IMR-90 (cell line): ENCODE results near the gene TALDO1. TPM values are rescaled to one million over a fixed set of nuclear protein-coding genes. Genes with fewer than 3 reads are reported as not detected.

Experiments used
- ATAC-seq: fragments of 200-7000 bp; cut with Tn5 transposase; 2 replicates; pipeline ENCODE4 v1.9.1; 2020; ENCODE audit warnings: low read depth, mild to moderate bottlenecking, moderate library complexity
- BruUV-seq: library from RNA; stranded (reverse); fragments of 400-500 nt; replicated peaks from 2 replicates; lab custom pipeline; 2021; lab: Mats Ljungman, UMichigan
- CTCF ChIA-PET: fragments of 300-600 bp; formaldehyde crosslinking; extraction: SDS; loops from one replicate; lab custom pipeline; 2021; ENCODE audit warnings: antibody characterized with exemption; lab: Yijun Ruan, JAX
- POLR2A ChIA-PET: fragments of 300-600 bp; sonication (Branson Sonifier 250); formaldehyde crosslinking; loops from one replicate; lab custom pipeline; 2022; ENCODE audit warnings: antibody characterized with exemption; ENCODE audit not compliant: unreplicated experiment; lab: Charles Lee
- DNase-seq: peaks from one replicate; pipeline ENCODE4 v3.0.0; 2013
- H2AFZ ChIP-seq: replicated peaks from 2 replicates; pipeline ENCODE3; 2013; ENCODE audit warnings: low read length, mild to moderate bottlenecking; ENCODE audit not compliant: poor library complexity
- H2AK5ac ChIP-seq: 2 replicates; pipeline ENCODE4 v1.6.1; 2013; ENCODE audit warnings: low read depth, low read length, inconsistent platforms
- H2AK9ac ChIP-seq: replicated peaks from 2 replicates; pipeline ENCODE3; 2013; ENCODE audit warnings: mild to moderate bottlenecking, low read depth, low read length, moderate library complexity; ENCODE audit not compliant: poor library complexity
- H2BK120ac ChIP-seq: 2 replicates; pipeline ENCODE4 v1.6.1; 2013; ENCODE audit warnings: low read depth, low read length, inconsistent platforms
- H2BK15ac ChIP-seq: 3 replicates; pipeline ENCODE4 v1.6.1; 2013; ENCODE audit warnings: low read depth, low read length, inconsistent platforms
- H2BK20ac ChIP-seq: 2 replicates; pipeline ENCODE4 v1.6.1; 2013; ENCODE audit warnings: low read depth, mild to moderate bottlenecking, inconsistent platforms, low read length, moderate library complexity
- H2BK5ac ChIP-seq: 2 replicates; pipeline ENCODE4 v1.6.1; 2013; ENCODE audit warnings: mild to moderate bottlenecking, low read depth, low read length, inconsistent platforms; ENCODE audit not compliant: poor library complexity, severe bottlenecking
- H3K14ac ChIP-seq: replicated peaks from 2 replicates; pipeline ENCODE4 v1.6.1; 2013; ENCODE audit warnings: low read depth, low read length, inconsistent platforms
- H3K18ac ChIP-seq: 2 replicates; pipeline ENCODE4 v1.6.1; 2013; ENCODE audit warnings: low read depth, low read length, control low read depth
- H3K23ac ChIP-seq: 2 replicates; pipeline ENCODE4 v1.6.1; 2013; ENCODE audit warnings: low read depth, low read length, inconsistent platforms
- H3K27ac ChIP-seq: 2 replicates; pipeline ENCODE4 v1.5.1; 2013; ENCODE audit warnings: mild to moderate bottlenecking, control low read depth, low read length; ENCODE audit not compliant: insufficient read depth
- H3K27me3 ChIP-seq: 2 replicates; pipeline ENCODE4 v1.6.1; 2013; ENCODE audit warnings: low read length; ENCODE audit not compliant: control insufficient read depth, insufficient read depth
- H3K36me3 ChIP-seq: 2 replicates; pipeline ENCODE4 v1.6.1; 2013; ENCODE audit warnings: low read length, mixed read lengths; ENCODE audit not compliant: control insufficient read depth, insufficient read depth
- H3K4ac ChIP-seq: 2 replicates; pipeline ENCODE4 v1.6.1; 2013; ENCODE audit warnings: low read depth, low read length, inconsistent platforms
- H3K4me1 ChIP-seq: 2 replicates; pipeline ENCODE4 v1.6.1; 2013; ENCODE audit warnings: low read length, mixed read lengths; ENCODE audit not compliant: control insufficient read depth, insufficient read depth
- H3K4me2 ChIP-seq: 2 replicates; pipeline ENCODE4 v1.6.1; 2013; ENCODE audit warnings: low read depth, mild to moderate bottlenecking, control low read depth, low read length, moderate library complexity
- H3K4me3 ChIP-seq: 2 replicates; pipeline ENCODE4 v1.5.1; 2013; ENCODE audit warnings: low read depth, mild to moderate bottlenecking, control low read depth, low read length, moderate library complexity; ENCODE audit not compliant: insufficient read depth
- H3K56ac ChIP-seq: 2 replicates; pipeline ENCODE4 v1.6.1; 2013; ENCODE audit warnings: low read length, inconsistent platforms; ENCODE audit not compliant: insufficient read depth; ENCODE audit errors: extremely low read depth
- H3K79me1 ChIP-seq, 2 experiments: 2 replicates each; pipeline ENCODE4 v1.6.1; 2013; ENCODE audit warnings: low read length in 2 of 2, inconsistent platforms in 1 of 2, low read depth in 1 of 2
- H3K9ac ChIP-seq: 2 replicates; pipeline ENCODE4 v1.6.1; 2013; ENCODE audit warnings: low read depth, low read length, control low read depth
- H3K9me1 ChIP-seq: 2 replicates; pipeline ENCODE4 v1.6.1; 2013; ENCODE audit warnings: low read length, inconsistent platforms; ENCODE audit not compliant: insufficient read depth
- H3K9me3 ChIP-seq: 2 replicates; pipeline ENCODE4 v1.6.1; 2013; ENCODE audit warnings: low read length; ENCODE audit not compliant: control insufficient read depth, insufficient read depth
- H4K20me1 ChIP-seq: 2 replicates; pipeline ENCODE4 v1.6.1; 2013; ENCODE audit warnings: low read length, inconsistent platforms; ENCODE audit not compliant: insufficient read depth
- H4K5ac ChIP-seq: 2 replicates; pipeline ENCODE4 v1.6.1; 2013; ENCODE audit warnings: mild to moderate bottlenecking, low read depth, low read length, control low read depth
- H4K8ac ChIP-seq, 2 experiments: 2 replicates each; pipeline ENCODE4 v1.6.1; 2013; ENCODE audit warnings: low read depth in 2 of 2, low read length in 2 of 2, control low read depth in 1 of 2, inconsistent platforms in 1 of 2
- H4K91ac ChIP-seq: 2 replicates; pipeline ENCODE4 v1.6.1; 2013; ENCODE audit warnings: low read depth, low read length, inconsistent platforms; ENCODE audit not compliant: insufficient read depth
- MAZ ChIP-seq: IDR thresholded peaks from 2 replicates; pipeline ENCODE4 v1.6.1; 2012; ENCODE audit warnings: low read depth, mild to moderate bottlenecking, low read length, improper control_type of control experiment, moderate library complexity, borderline replicate concordance
- MXI1 ChIP-seq: IDR thresholded peaks from 2 replicates; pipeline ENCODE4 v1.6.1; 2012; ENCODE audit warnings: low read depth, mild to moderate bottlenecking, low read length, moderate library complexity, borderline replicate concordance
- RCOR1 ChIP-seq: IDR thresholded peaks from 2 replicates; pipeline ENCODE4 v1.6.1; 2012; ENCODE audit warnings: mild to moderate bottlenecking, low read length, improper control_type of control experiment; ENCODE audit not compliant: insufficient replicate concordance
- WGBS, 2 experiments: methylation state at CpG; one replicate each; pipeline versions ENCODE4 v1.1.5 to v1.1.7; 2013; ENCODE audit warnings: missing lambda C conversion rate in 2 of 2; ENCODE audit not compliant: insufficient read length in 1 of 2; ENCODE audit errors: extremely low coverage in 2 of 2; 5-methylcytosine and 5-hydroxymethylcytosine counted together
- dilution Hi-C: fragments of 300-500 bp; cut with HindIII; formaldehyde crosslinking; loops from one replicate; pipeline ENCODE4 v1.14.3; 2018; ENCODE audit warnings: low sequenced_read_pairs; ENCODE audit not compliant: unreplicated experiment
- in situ Hi-C: fragments of 300-500 bp; cut with MboI; formaldehyde crosslinking; loops from 3 replicates; pipeline ENCODE4 v1.14.3; 2019; ENCODE audit warnings: low sequenced_read_pairs, inconsistent platforms, mixed read lengths
- intact Hi-C: fragments of 100-400 bp; cut with micrococcal nuclease; formaldehyde crosslinking; loops from 2 replicates; pipeline ENCODE4 v1.10.0; 2022
- polyA plus RNA-seq, 3 experiments: library from polyadenylated mRNA; depleted of rRNA; stranded (reverse); fragments of >200 nt; gene quantifications; 2 replicates each; pipeline ENCODE4 v1.2.3, GENCODE V29; 2012; ENCODE audit warnings: low replicate concordance in 1 of 3
- total RNA-seq: library from RNA; depleted of rRNA; stranded (reverse); fragments of >200 nt; gene quantifications from 2 replicates; pipeline ENCODE4 v1.2.3, GENCODE V29; 2012

The TALDO1 gene
- total and polyA plus RNA-seq, 2 of the 4 experiments (the other 2 are of a cell fraction) = 147 to 210 TPM

DNA sequence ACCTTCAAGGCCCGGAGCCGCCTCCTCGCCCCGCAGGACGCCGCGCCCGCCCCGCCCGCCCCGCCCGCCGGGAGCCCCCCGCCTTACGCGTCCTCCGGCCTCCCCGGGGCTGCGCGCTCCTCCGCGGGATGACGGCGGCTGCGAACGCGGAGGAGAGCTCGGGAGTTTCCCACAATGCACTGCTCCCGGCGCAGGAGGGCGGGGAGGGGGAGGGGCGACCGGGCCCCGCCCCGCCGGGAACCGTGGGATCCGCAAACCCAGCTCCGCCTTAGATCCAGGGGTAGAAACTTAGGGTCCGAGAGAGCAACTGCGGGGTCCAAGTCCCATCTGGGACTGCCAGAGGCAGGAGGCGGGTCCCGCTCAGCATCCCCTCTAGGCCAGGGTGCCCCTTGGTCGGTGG lies 42.7 kb downstream of the TALDO1 start, which contains the start of gene CEND1:
Gene CEND1 (minus strand): TSS at position 148 of the 400 bp plus-strand sequence. CDS start 1,514 bp downstream, outside the sequence.
- no peak within 1 kb of the TSS for H3K14ac ChIP-seq
- no peak within 1 kb of the TSS for H3K56ac ChIP-seq
- dilution Hi-C loops (no loop called here), in situ Hi-C loops (no loop called here), intact Hi-C loops (no loop called here)
- H2BK5ac ChIP-seq = no peak within 1 kb of the TSS
- peaks cover 23% of the 10 kb centered on the region; the same call in 1 of the 2 replicates for H3K36me3 ChIP-seq
- no peak for TF ChIP-seq MXI1
- TF ChIP-seq RCOR1 = peak; percentile 65
- peak; percentile 57; the same call in 1 of the 2 replicates for TF ChIP-seq MAZ
- no peak within 1 kb of the TSS for H4K5ac ChIP-seq
- H3K4ac ChIP-seq = no peak within 1 kb of the TSS
- peak within 1 kb of the TSS; percentile 67 for H2AK9ac ChIP-seq
- H2BK120ac ChIP-seq = no peak within 1 kb of the TSS
- DNase-seq (peak; percentile 54), ATAC-seq (peak; percentile 74)
- WGBS, 2 experiments = 0% methylated on average over 1 of the region's 44 CpGs; no CpG with 5 or more reads in 1 of the 2 experiments
- H2BK15ac ChIP-seq = no peak within 1 kb of the TSS
- H3K9ac ChIP-seq = no peak within 1 kb of the TSS
- BruUV-seq = no TSS peak
- peak within 1 kb of the TSS; percentile 66; the same call in 1 of the 2 replicates for H3K4me2 ChIP-seq
- H3K9me1 ChIP-seq = 0 out of 2 replicates have a peak, but pooled peaks cover 3% of the 10 kb centered on the region
- H3K79me1 ChIP-seq = peaks cover 0 to 12% of the 10 kb centered on the region in 2 experiments; a peak in 2 of 4 replicates
- no peaks in the 10 kb centered on the region for H3K27me3 ChIP-seq
- H3K4me3 ChIP-seq = no peak within 1 kb of the TSS; the same call in 1 of the 2 replicates
- H4K91ac ChIP-seq = no peak within 1 kb of the TSS
- H2AK5ac ChIP-seq = peak within 1 kb of the TSS; percentile 16
- H4K8ac ChIP-seq = no peak within 1 kb of the TSS; a peak in 1 of 4 replicates
- no peak within 1 kb of the TSS for H3K18ac ChIP-seq
- no peaks in the 10 kb centered on the region; the same call in 1 of the 2 replicates for H4K20me1 ChIP-seq
- H3K27ac ChIP-seq = no peak within 1 kb of the TSS
- ChIA-PET CTCF (no interaction called here), POLR2A (interaction anchor here (0.6 kb wide), 1 partner anchor 54 kb away, joined by 3 read pairs; no protein-coding TSS in a partner anchor)
- no peak within 1 kb of the TSS for H3K23ac ChIP-seq
- H2AFZ ChIP-seq = peak within 1 kb of the TSS; percentile 86
- H3K9me3 ChIP-seq = no peaks in the 10 kb centered on the region
- no peak within 1 kb of the TSS for H2BK20ac ChIP-seq
- peaks cover 5% of the 10 kb centered on the region for H3K4me1 ChIP-seq
